SK-N-SH treated with all-trans-retinoic acid at 6 μM for 48 hours (cell line): ENCODE results near the gene CATSPERD.

Experiments
- ATAC-seq: fragments of 200-7000 bp; cut with Tn5 transposase; 3 replicates; pipeline ENCODE4 v1.9.1; 2020; ENCODE audit warnings: mild to moderate bottlenecking, moderate library complexity
- ARNTL ChIP-seq: fragments of 450-650 bp; formaldehyde crosslinking; IDR thresholded peaks from 2 replicates; pipeline ENCODE4 v1.5.0; 2020; ENCODE audit warnings: low read depth, mild to moderate bottlenecking, moderate library complexity, borderline replicate concordance
- CREB5 ChIP-seq: fragments of 250-450 bp; sonication (Bioruptor Pico); IDR thresholded peaks from 2 replicates; pipeline ENCODE4 v1.5.1; 2020; ENCODE audit warnings: low read depth, mild to moderate bottlenecking, moderate library complexity
- CSDC2 ChIP-seq: fragments of 250-450 bp; sonication (Bioruptor Pico); IDR thresholded peaks from 2 replicates; pipeline ENCODE4 v1.5.0; 2020; ENCODE audit warnings: mild to moderate bottlenecking, moderate library complexity
- CSRNP3 ChIP-seq: fragments of 250-450 bp; sonication (Bioruptor Pico); IDR thresholded peaks from 2 replicates; pipeline ENCODE4 v1.5.1; 2021; ENCODE audit warnings: mild to moderate bottlenecking, moderate library complexity
- GLIS3 ChIP-seq: fragments of 250-450 bp; sonication (Bioruptor Pico); IDR thresholded peaks from 2 replicates; pipeline ENCODE4 v1.5.0; 2020; ENCODE audit warnings: mild to moderate bottlenecking, moderate library complexity
- OSR1 ChIP-seq: fragments of 250-450 bp; sonication (Bioruptor Pico); IDR thresholded peaks from 2 replicates; pipeline ENCODE4 v1.8.0; 2022; ENCODE audit warnings: moderate library complexity, mild to moderate bottlenecking, inconsistent platforms
- POU6F1 ChIP-seq: fragments of 250-450 bp; sonication (Bioruptor Pico); IDR thresholded peaks from 2 replicates; pipeline ENCODE4 v1.8.0; 2021; ENCODE audit warnings: low read depth, mild to moderate bottlenecking, moderate library complexity, borderline replicate concordance
- RARB ChIP-seq: fragments of 250-450 bp; sonication (Bioruptor Pico); IDR thresholded peaks from 2 replicates; pipeline ENCODE4 v1.8.0; 2021; ENCODE audit warnings: mild to moderate bottlenecking, moderate library complexity
- SNAI2 ChIP-seq: fragments of 250-450 bp; sonication (Bioruptor Pico); IDR thresholded peaks from 2 replicates; pipeline ENCODE4 v1.5.0; 2020; ENCODE audit warnings: mild to moderate bottlenecking, moderate library complexity
- TCF4 ChIP-seq: fragments of 250-450 bp; sonication (Bioruptor Pico); IDR thresholded peaks from 2 replicates; pipeline ENCODE4 v1.8.0; 2021; ENCODE audit warnings: mild to moderate bottlenecking, moderate library complexity, borderline replicate concordance
- TOX ChIP-seq: fragments of 250-450 bp; sonication (Bioruptor Pico); IDR thresholded peaks from 2 replicates; pipeline ENCODE4 v1.8.0; 2021; ENCODE audit warnings: mild to moderate bottlenecking, moderate library complexity, borderline replicate concordance
- ZC3H10 ChIP-seq: fragments of 250-450 bp; sonication (Bioruptor Pico); IDR thresholded peaks from 2 replicates; pipeline ENCODE4 v1.5.1; 2021; ENCODE audit warnings: mild to moderate bottlenecking, moderate library complexity
- ZFP3 ChIP-seq: fragments of 250-450 bp; sonication (Bioruptor Pico); IDR thresholded peaks from 2 replicates; pipeline ENCODE4 v1.5.0; 2020; ENCODE audit warnings: mild to moderate bottlenecking, moderate library complexity
- ZNF565 ChIP-seq: fragments of 450-650 bp; formaldehyde crosslinking; conservative IDR thresholded peaks from 2 replicates; pipeline ENCODE4 v1.5.0; 2020; ENCODE audit warnings: low read depth, mild to moderate bottlenecking, moderate library complexity
- ZNF70 ChIP-seq: fragments of 450-650 bp; formaldehyde crosslinking; IDR thresholded peaks from 2 replicates; pipeline ENCODE4 v1.5.0; 2020; ENCODE audit warnings: mild to moderate bottlenecking, moderate library complexity
- ZNF8 ChIP-seq: fragments of 450-650 bp; formaldehyde crosslinking; IDR thresholded peaks from 2 replicates; pipeline ENCODE4 v1.5.0; 2020; ENCODE audit warnings: mild to moderate bottlenecking, moderate library complexity
- TF ChIP-seq, protein P1 (sequence below): fragments of 250-450 bp; sonication (Bioruptor Pico); IDR thresholded peaks from 2 replicates; pipeline ENCODE4 v1.5.0; 2020; ENCODE audit warnings: mild to moderate bottlenecking, moderate library complexity

CATSPERD gene

GRCh38 chr19:5719961-5720790 is at the start of gene CATSPERD, which contains the start of gene LONP1:
Gene CATSPERD (plus strand): TSS chr19:5720637. CDS start chr19:5720738, 101 bp downstream.
Gene LONP1 (minus strand): TSS chr19:5720146. CDS start chr19:5720132, 14 bp downstream.
- peak; percentile 95 for ATAC-seq
- TF ChIP-seq ZFP3 (CRISPR knock-in tag) (no peak), ARNTL (no peak), ZC3H10 (no peak), CSRNP3 (no peak), TCF4 (no peak), CREB5 (CRISPR knock-in tag) (no peak), ZNF565 (no peak), GLIS3 (CRISPR knock-in tag) (no peak), OSR1 (CRISPR knock-in tag) (no peak), CSDC2 (CRISPR knock-in tag) (no peak), RARB (CRISPR knock-in tag) (no peak)
- TF ChIP-seq, protein P1, sequence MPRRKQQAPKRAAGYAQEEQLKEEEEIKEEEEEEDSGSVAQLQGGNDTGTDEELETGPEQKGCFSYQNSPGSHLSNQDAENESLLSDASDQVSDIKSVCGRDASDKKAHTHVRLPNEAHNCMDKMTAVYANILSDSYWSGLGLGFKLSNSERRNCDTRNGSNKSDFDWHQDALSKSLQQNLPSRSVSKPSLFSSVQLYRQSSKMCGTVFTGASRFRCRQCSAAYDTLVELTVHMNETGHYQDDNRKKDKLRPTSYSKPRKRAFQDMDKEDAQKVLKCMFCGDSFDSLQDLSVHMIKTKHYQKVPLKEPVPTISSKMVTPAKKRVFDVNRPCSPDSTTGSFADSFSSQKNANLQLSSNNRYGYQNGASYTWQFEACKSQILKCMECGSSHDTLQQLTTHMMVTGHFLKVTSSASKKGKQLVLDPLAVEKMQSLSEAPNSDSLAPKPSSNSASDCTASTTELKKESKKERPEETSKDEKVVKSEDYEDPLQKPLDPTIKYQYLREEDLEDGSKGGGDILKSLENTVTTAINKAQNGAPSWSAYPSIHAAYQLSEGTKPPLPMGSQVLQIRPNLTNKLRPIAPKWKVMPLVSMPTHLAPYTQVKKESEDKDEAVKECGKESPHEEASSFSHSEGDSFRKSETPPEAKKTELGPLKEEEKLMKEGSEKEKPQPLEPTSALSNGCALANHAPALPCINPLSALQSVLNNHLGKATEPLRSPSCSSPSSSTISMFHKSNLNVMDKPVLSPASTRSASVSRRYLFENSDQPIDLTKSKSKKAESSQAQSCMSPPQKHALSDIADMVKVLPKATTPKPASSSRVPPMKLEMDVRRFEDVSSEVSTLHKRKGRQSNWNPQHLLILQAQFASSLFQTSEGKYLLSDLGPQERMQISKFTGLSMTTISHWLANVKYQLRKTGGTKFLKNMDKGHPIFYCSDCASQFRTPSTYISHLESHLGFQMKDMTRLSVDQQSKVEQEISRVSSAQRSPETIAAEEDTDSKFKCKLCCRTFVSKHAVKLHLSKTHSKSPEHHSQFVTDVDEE (CRISPR knock-in tag), result no peak

DNA sequence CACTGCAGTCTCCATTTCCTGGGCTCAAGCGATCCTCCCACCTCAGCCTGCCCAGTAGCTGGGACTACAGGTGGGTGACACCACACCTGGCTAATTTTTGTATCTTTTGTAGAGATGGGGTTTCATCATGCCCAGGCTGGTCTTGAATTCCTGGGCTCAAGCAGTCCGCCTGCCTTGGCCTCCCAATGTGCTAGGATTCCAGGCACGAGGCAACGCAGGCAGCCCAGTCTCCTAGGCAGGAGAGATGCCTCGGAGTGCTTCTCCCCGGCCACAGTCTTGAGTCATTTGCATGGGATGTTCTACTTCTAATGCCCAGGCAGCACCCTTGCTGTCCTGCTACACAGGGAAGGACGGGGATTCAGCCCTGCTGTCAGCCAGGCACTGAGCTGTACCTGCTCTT is 48.8 kb upstream of the CATSPERD start:
- TF ChIP-seq TCF4, result no peak
- no peak for TF ChIP-seq ZC3H10
- no peak for TF ChIP-seq SNAI2 (CRISPR knock-in tag)
- TF ChIP-seq ZNF565, result no peak
- TF ChIP-seq TOX, result no peak
- no peak for TF ChIP-seq ZNF8 (CRISPR knock-in tag)
- TF ChIP-seq, protein P1 (CRISPR knock-in tag), result no peak
- no peak for TF ChIP-seq CREB5 (CRISPR knock-in tag)
- TF ChIP-seq ARNTL, result no peak
- no peak for TF ChIP-seq ZNF70 (CRISPR knock-in tag)
- TF ChIP-seq POU6F1 (CRISPR knock-in tag), result no peak
- no peak for TF ChIP-seq CSDC2 (CRISPR knock-in tag)
- TF ChIP-seq, all 23 proteins: peak for 0
- no peak for ATAC-seq
